ENCODE data around the gene CKAP4. TPM values are rescaled to one million over a fixed set of nuclear protein-coding genes. Genes with fewer than 3 reads are reported as not detected.

The CKAP4 gene
- total and polyA plus RNA-seq, 10 of the 15 experiments (the other 5 are each of a cell fraction or from before 2014, with no cell fraction given) = 0.39 to 23.6 (median 11.1) TPM

- no TSS peak for BruUV-seq (replicated peaks)
- no peak for DNase-seq (ENCODE audit: low read depth, low spot score)
- no peak for TF ChIP-seq MYC (IDR thresholded peaks at IDR 0.05; ENCODE audit: insufficient read depth, insufficient read length, insufficient replicate concordance, low read length, severe bottlenecking)
- TF ChIP-seq TCF12 (IDR thresholded peaks at IDR 0.05; ENCODE audit: low read depth, low read length) = no peak
- no peak for TF ChIP-seq SRF (IDR thresholded peaks at IDR 0.05; ENCODE audit: low read depth in 2 of 2, low read length in 2 of 2)
- no peak for TF ChIP-seq SMARCA5 (IDR thresholded peaks at IDR 0.05)
- no peak for TF ChIP-seq ZNF622 (IDR thresholded peaks at IDR 0.05)
- TF ChIP-seq MTA3 (IDR thresholded peaks at IDR 0.05; ENCODE audit: borderline replicate concordance, low read length) = no peak
- no peak for TF ChIP-seq ZBTB11 (CRISPR knock-in tag; IDR thresholded peaks at IDR 0.05)
- TF ChIP-seq RELA (IDR thresholded peaks at IDR 0.05; ENCODE audit: borderline replicate concordance, partially characterized antibody) = no peak
- no peak for TF ChIP-seq NFYB (IDR thresholded peaks at IDR 0.05; ENCODE audit: insufficient read depth, low read depth, low read length)
- no peak for TF ChIP-seq KDM1A (IDR thresholded peaks at IDR 0.05; ENCODE audit: borderline replicate concordance)
- TF ChIP-seq SPI1 (IDR thresholded peaks at IDR 0.05; ENCODE audit: borderline replicate concordance, insufficient read depth, low read depth, low read length) = no peak
- no peak for TF ChIP-seq IRF3 (IDR thresholded peaks at IDR 0.05)
- no peak for TF ChIP-seq SKIL (IDR thresholded peaks at IDR 0.05; ENCODE audit: low read depth, poor library complexity, severe bottlenecking)
These were observed 4.0 kb upstream of the CKAP4 start for GRCh38 chr12:106251631-106252455.

More at GRCh38 chr12:106251631-106252455, 4.0 kb upstream of the CKAP4 start:
- Histone ChIP-seq H3K9ac (ENCODE audit: control insufficient read depth, insufficient read depth, low read length) (no peak overlapping the region), H4K20me1 (ENCODE audit: control insufficient read depth, insufficient read depth) (no peaks in the 10 kb centered on the region), H3K9me3 (replicated peaks; ENCODE audit: control insufficient read depth, insufficient read depth, low read length) (no peaks in the 10 kb centered on the region), H3K27me3 (replicated peaks in 1 of 2; ENCODE audit: control insufficient read depth in 2 of 2, insufficient read depth in 2 of 2, low read length in 1 of 2) (peaks cover 0 to 2% of the 10 kb centered on the region in 2 experiments; a peak in 1 of 4 replicates), H3K4me1 (ENCODE audit: control insufficient read depth, insufficient read depth, low read length) (peaks cover 18% of the 10 kb centered on the region), H3K79me2 (ENCODE audit: control insufficient read depth, insufficient read depth, low read length) (peaks cover 4% of the 10 kb centered on the region), H3K4me3 (no peak overlapping the region), H2AFZ (ENCODE audit: control insufficient read depth, low read depth, low read length) (no peak overlapping the region), H3K36me3 (ENCODE audit: control insufficient read depth in 2 of 2, insufficient read depth in 2 of 2, low read length in 1 of 2) (no peaks in the 10 kb centered on the region), H3K4me2 (ENCODE audit: control insufficient read depth, insufficient read depth) (no peak overlapping the region), H3K27ac (ENCODE audit: control insufficient read depth, insufficient read depth) (no peak overlapping the region)
- CTCF ChIA-PET = interaction anchor here (0.8 to 1.8 kb wide), 3 partner anchors 24 to 44 kb away, joined by 3 to 4 read pairs (median 4); no protein-coding TSS in a partner anchor
- whole genome bisulfite sequencing (ENCODE audit: insufficient coverage, insufficient replicate concordance, low lambda C conversion rate, missing lambda C conversion rate) = 82% methylated on average over 6 of the region's 6 CpGs
- intact Hi-C loops (cut with micrococcal nuclease; ENCODE audit: unreplicated experiment) = no loop called here
- no peak for FAIRE-seq
- SMC1A ChIA-PET (ENCODE audit: uncharacterized antibody, unreplicated experiment) = interaction anchor here (1.2 kb wide), 1 partner anchor 17 kb away, joined by 4 read pairs; no protein-coding TSS in a partner anchor
- RAD21 ChIA-PET (ENCODE audit: unreplicated experiment) = no interaction called here
- in situ Hi-C loops (cut with MboI) = no loop called here
- ATAC-seq = no peak
- POLR2A ChIA-PET = no interaction called here
